HepG2 (cell line): Measurements from ENCODE around the gene IL1RAP. TPM values are rescaled to one million over a fixed set of nuclear protein-coding genes. Genes with fewer than 3 reads are reported as not detected.
A peak's percentile ranks its signal among the peaks of the same experiment; 100 is the strongest.

Source experiments
- ATAC-seq: fragments of 200-7000 bp; cut with Tn5 transposase; 3 replicates; pipeline ENCODE4 v1.9.1; 2020; ENCODE audit warnings: mild to moderate bottlenecking, moderate library complexity
- BruUV-seq: library from RNA; stranded (reverse); fragments of 400-500 nt; replicated peaks from 2 replicates; lab custom pipeline; 2021; lab: Mats Ljungman, UMichigan
- CTCF ChIA-PET: fragments of 300-600 bp; formaldehyde crosslinking; extraction: SDS; loops from one replicate; lab custom pipeline; 2021; ENCODE audit warnings: low total read pairs, inconsistent platforms, low intra/inter-chr PET ratio; lab: Yijun Ruan, JAX
- POLR2A ChIA-PET: fragments of 350-600 bp; sonication (Branson Sonifier 250); formaldehyde crosslinking; loops from one replicate; lab custom pipeline; 2020; ENCODE audit warnings: antibody characterized with exemption, inconsistent platforms; lab: Yijun Ruan, JAX
- DNase-seq: peaks from one replicate; pipeline ENCODE4 v3.0.0-alpha.2; 2015; ENCODE audit warnings: low spot score
- FAIRE-seq: peaks from 3 replicates; lab custom pipeline; 2011; peaks lifted over from hg19 to GRCh38; lab: Jason Lieb, UNC
- H2AFZ ChIP-seq: one replicate; pipeline ENCODE4 v1.6.1; 2011; ENCODE audit warnings: low read length, inconsistent platforms
- H3K27ac ChIP-seq: fragments of 300-600 bp; 3 replicates; pipeline ENCODE4 v1.8.0; 2011; ENCODE audit warnings: mixed run types, mild to moderate bottlenecking, mixed read lengths, low read length, inconsistent platforms; ENCODE audit not compliant: insufficient read depth; ENCODE audit errors: extremely low read length
- H3K27me3 ChIP-seq, 2 experiments: fragments of 200-600 bp in 1 of 2; 2 replicates in 1 of 2; 3 replicates in 1 of 2; pipeline versions ENCODE4 v1.6.0 to v1.8.0; 2011; ENCODE audit warnings: low read length in 2 of 2, mild to moderate bottlenecking in 2 of 2, moderate library complexity in 2 of 2, inconsistent platforms in 1 of 2; ENCODE audit not compliant: insufficient read depth in 2 of 2, control insufficient read depth in 1 of 2
- H3K36me3 ChIP-seq, 2 experiments: fragments of 200-600 bp in 1 of 2; replicated peaks in 1 of 2; 2 replicates in 1 of 2; 3 replicates in 1 of 2; pipeline versions ENCODE4 v1.5.1 to v1.8.0; 2011; ENCODE audit warnings: low read length in 2 of 2, inconsistent platforms in 1 of 2; ENCODE audit not compliant: insufficient read depth in 2 of 2, control insufficient read depth in 1 of 2
- H3K4me1 ChIP-seq: 2 replicates; pipeline ENCODE4 v1.5.1; 2012; ENCODE audit warnings: low read length, inconsistent platforms; ENCODE audit not compliant: insufficient read depth
- H3K4me2 ChIP-seq: 2 replicates; pipeline ENCODE4 v1.6.0; 2011; ENCODE audit warnings: low read depth, low read length, inconsistent platforms
- H3K4me3 ChIP-seq, 3 experiments: fragments of 200-600 bp in 1 of 3; sonication (generic), shearing (Covaris generic) in 1 of 3; replicated peaks in 1 of 3; 2 replicates each; pipeline ENCODE4 v1.5.1; 2011 to 2016; ENCODE audit warnings: low read length in 3 of 3, inconsistent platforms in 2 of 3, low read depth in 2 of 3, mild to moderate bottlenecking in 2 of 3, control low read depth in 1 of 3, mixed read lengths in 1 of 3; ENCODE audit not compliant: insufficient read depth in 1 of 3
- H3K79me2 ChIP-seq: one replicate; pipeline ENCODE4 v1.6.1; 2011; ENCODE audit warnings: low read length, inconsistent platforms; ENCODE audit not compliant: insufficient read depth
- H3K9ac ChIP-seq: 2 replicates; pipeline ENCODE4 v1.6.0; 2011; ENCODE audit warnings: mild to moderate bottlenecking, low read depth, low read length, inconsistent platforms; ENCODE audit not compliant: insufficient read depth
- H3K9me3 ChIP-seq: 2 replicates; pipeline ENCODE4 v1.5.1; 2012; ENCODE audit warnings: mild to moderate bottlenecking, low read length
- H4K20me1 ChIP-seq: 2 replicates; pipeline ENCODE4 v1.6.0; 2011; ENCODE audit warnings: inconsistent platforms, mild to moderate bottlenecking, low read length, moderate library complexity; ENCODE audit not compliant: insufficient read depth
- ARID5B ChIP-seq: IDR thresholded peaks from 2 replicates; pipeline ENCODE4 v1.4.0; 2020; ENCODE audit warnings: mild to moderate bottlenecking, missing genetic modification reagents
- SOX6 ChIP-seq, 2 experiments: fragments of 450-650 bp in 1 of 2; sonication (generic) in 1 of 2; formaldehyde crosslinking in 1 of 2; IDR thresholded peaks; 2 replicates each; pipeline versions ENCODE4 v1.4.0 to v1.6.1; 2017 to 2020; ENCODE audit warnings: antibody characterized with exemption in 1 of 2, mild to moderate bottlenecking in 1 of 2, missing genetic modification reagents in 1 of 2
- ZBTB42 ChIP-seq: sonication (generic); formaldehyde crosslinking; IDR thresholded peaks from 2 replicates; pipeline ENCODE4 v1.5.0; 2020; ENCODE audit warnings: mild to moderate bottlenecking, missing genetic modification reagents
- ZMYM3 ChIP-seq: sonication (generic); formaldehyde crosslinking; IDR thresholded peaks from 2 replicates; pipeline ENCODE4 v1.5.1; 2020; ENCODE audit warnings: mild to moderate bottlenecking, missing genetic modification reagents
- WGBS: methylation state at CpG from one replicate; pipeline ENCODE4 v1.1.6; 2017; ENCODE audit warnings: low lambda C conversion rate; 5-methylcytosine and 5-hydroxymethylcytosine counted together
- in situ Hi-C: cut with HindIII; loops from 2 replicates; pipeline ENCODE4 v1.10.0; 2017; ENCODE audit warnings: low pct_unique_long_range_greater_than_20kb; ENCODE audit not compliant: extremely low pct_ligation_motif_present
- intact Hi-C: fragments of 100-400 bp; cut with micrococcal nuclease; formaldehyde crosslinking; loops from one replicate; pipeline ENCODE4 v1.10.0; 2022; ENCODE audit not compliant: unreplicated experiment
- polyA plus RNA-seq, 8 experiments: library from polyadenylated mRNA; depleted of rRNA in 3 of 8; stranded (reverse) in 7 of 8; unstranded in 1 of 8; fragments of >200 nt; fragmentation: Illumina TruSeq in 4 of 8; extraction: Trizol in 4 of 8; gene quantifications; 2 replicates each; pipeline versions ENCODE4 v1.2.1 to v1.2.3, GENCODE V29; 2011 to 2016; ENCODE audit warnings: low read depth in 4 of 8, missing spikeins in 1 of 8, mixed read lengths in 1 of 8; ENCODE audit not compliant: insufficient read depth in 1 of 8
- total RNA-seq, 5 experiments: library from RNA; depleted of rRNA; stranded (reverse); fragments of >200 nt; fragmentation: Illumina TruSeq; extraction: Trizol; gene quantifications; 2 replicates each; pipeline ENCODE4 v1.2.3, GENCODE V29; 2016; ENCODE audit warnings: low read depth in 1 of 5
- TF ChIP-seq, protein P1 (sequence below): sonication (generic); formaldehyde crosslinking; IDR thresholded peaks from 2 replicates; pipeline ENCODE4 v1.8.1; 2023; ENCODE audit warnings: mild to moderate bottlenecking, moderate library complexity, missing genetic modification reagents
- TF ChIP-seq, protein P2 (sequence below): sonication (generic); formaldehyde crosslinking; IDR thresholded peaks from 2 replicates; pipeline ENCODE4 v1.4.0; 2020; ENCODE audit warnings: missing genetic modification reagents, borderline replicate concordance

Gene IL1RAP
- total and polyA plus RNA-seq, 2 of the 13 experiments (the other 11 are each of a cell fraction or from before 2014, with no cell fraction given): 18.3 to 54.9 TPM

GRCh38 chr3:190695225-190695624 is 181.3 kb downstream of the IL1RAP start (continued):
- TF ChIP-seq, protein P1, sequence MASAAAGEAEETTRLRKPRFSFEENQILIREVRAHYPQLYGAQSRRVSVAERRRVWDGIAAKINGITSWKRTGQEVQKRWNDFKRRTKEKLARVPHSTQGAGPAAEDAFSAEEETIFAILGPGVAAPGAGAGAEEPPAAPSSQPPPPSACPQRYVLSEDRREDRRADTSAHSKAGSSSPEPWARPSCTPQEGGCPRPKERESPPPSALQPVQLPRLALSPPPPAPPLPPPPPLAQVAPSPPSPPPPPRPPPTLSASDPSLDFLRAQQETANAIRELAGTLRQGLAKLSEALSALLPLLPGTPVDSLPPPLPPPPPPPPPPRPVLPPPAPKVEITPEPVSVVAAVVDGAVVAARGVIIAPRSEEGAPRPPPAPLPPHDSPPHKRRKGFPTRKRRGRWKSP (CRISPR knock-in tag): no peak
- TF ChIP-seq, protein P2, sequence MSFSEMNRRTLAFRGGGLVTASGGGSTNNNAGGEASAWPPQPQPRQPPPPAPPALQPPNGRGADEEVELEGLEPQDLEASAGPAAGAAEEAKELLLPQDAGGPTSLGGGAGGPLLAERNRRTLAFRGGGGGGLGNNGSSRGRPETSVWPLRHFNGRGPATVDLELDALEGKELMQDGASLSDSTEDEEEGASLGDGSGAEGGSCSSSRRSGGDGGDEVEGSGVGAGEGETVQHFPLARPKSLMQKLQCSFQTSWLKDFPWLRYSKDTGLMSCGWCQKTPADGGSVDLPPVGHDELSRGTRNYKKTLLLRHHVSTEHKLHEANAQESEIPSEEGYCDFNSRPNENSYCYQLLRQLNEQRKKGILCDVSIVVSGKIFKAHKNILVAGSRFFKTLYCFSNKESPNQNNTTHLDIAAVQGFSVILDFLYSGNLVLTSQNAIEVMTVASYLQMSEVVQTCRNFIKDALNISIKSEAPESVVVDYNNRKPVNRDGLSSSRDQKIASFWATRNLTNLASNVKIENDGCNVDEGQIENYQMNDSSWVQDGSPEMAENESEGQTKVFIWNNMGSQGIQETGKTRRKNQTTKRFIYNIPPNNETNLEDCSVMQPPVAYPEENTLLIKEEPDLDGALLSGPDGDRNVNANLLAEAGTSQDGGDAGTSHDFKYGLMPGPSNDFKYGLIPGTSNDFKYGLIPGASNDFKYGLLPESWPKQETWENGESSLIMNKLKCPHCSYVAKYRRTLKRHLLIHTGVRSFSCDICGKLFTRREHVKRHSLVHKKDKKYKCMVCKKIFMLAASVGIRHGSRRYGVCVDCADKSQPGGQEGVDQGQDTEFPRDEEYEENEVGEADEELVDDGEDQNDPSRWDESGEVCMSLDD (CRISPR knock-in tag): no peak
- TF ChIP-seq ZBTB42 (CRISPR knock-in tag): no peak

DNA sequence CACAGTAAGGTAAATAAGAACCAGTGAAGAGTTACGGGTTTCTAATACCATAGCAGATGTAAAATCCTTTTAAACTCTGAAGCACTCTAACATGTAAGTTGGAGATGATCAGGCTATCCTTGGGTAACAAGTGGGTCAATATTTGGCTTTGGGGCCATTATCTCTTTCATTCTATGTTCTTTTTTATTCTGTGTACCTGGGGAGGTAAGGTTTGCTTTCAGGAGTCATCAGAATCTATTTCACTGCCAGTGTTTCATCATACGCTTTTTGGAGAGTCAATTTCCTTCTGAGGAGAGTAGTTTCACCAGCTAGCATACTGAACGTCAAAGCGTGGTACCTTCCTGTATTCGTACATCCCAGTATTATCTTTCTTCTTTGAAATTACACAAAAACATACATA is 182.1 kb downstream of the IL1RAP start:
- H3K27me3 ChIP-seq: no peaks in the 10 kb centered on the region; a peak in 1 of 5 replicates
- H3K9me3 ChIP-seq: no peaks in the 10 kb centered on the region
- TF ChIP-seq ZMYM3 (CRISPR knock-in tag) (no peak), ARID5B (CRISPR knock-in tag) (peak; percentile 25; the same call in 1 of the 2 replicates), SOX6 (IDR thresholded peaks at IDR 0.05) (no peak), SOX6 (CRISPR knock-in tag; IDR thresholded peaks at IDR 0.05) (0 out of 2 replicates have a peak, but pooled peaks have one; percentile 13)
- ATAC-seq (no peak), DNase-seq (peak; percentile 5), FAIRE-seq (no peak)
- POLR2A ChIA-PET: no interaction called here
- H3K4me3 ChIP-seq: no peak overlapping the region
- intact Hi-C loops: loop anchor here (2.0 to 5.0 kb wide), 3 partner anchors 191 to 374 kb away; partner anchors contain the start of gene CLDN1
- in situ Hi-C loops: loop anchor here (10.0 to 25.0 kb wide), 2 partner anchors 181 to 734 kb away; partner anchors contain the start of gene IL1RAP
- CTCF ChIA-PET: no interaction called here
- no peaks in the 10 kb centered on the region for H3K36me3 ChIP-seq
- no TSS peak for BruUV-seq
- no peak overlapping the region for H3K4me2 ChIP-seq
- peaks cover 27% of the 10 kb centered on the region for H3K4me1 ChIP-seq
- no peaks in the 10 kb centered on the region for H4K20me1 ChIP-seq
- WGBS: 51% methylated on average over 5 of the region's 5 CpGs
- no peak overlapping the region for H3K9ac ChIP-seq
- H3K79me2 ChIP-seq: no peaks in the 10 kb centered on the region
- no peak overlapping the region for H2AFZ ChIP-seq
- H3K27ac ChIP-seq: no peak overlapping the region
